HL-60 (cell line): ENCODE data around the gene PCDHA7.

Experiments
- DNase-seq, 2 experiments: peaks; one replicate each; pipeline ENCODE4 v3.0.0-alpha.2; 2010 to 2020; ENCODE audit warnings: low read depth in 1 of 2, low spot score in 1 of 2
- H3K27ac ChIP-seq: fragments of 250-450 bp; sonication (Bioruptor Pico); replicated peaks from 2 replicates; pipeline ENCODE4 v1.5.1; 2020; ENCODE audit warnings: mild to moderate bottlenecking, moderate library complexity
- H3K27me3 ChIP-seq: fragments of 250-450 bp; sonication (Bioruptor Pico); 2 replicates; pipeline ENCODE4 v1.5.1; 2021; ENCODE audit warnings: mild to moderate bottlenecking, moderate library complexity; ENCODE audit not compliant: insufficient read depth, poor library complexity, severe bottlenecking
- H3K4me3 ChIP-seq: replicated peaks from 2 replicates; pipeline ENCODE4 v1.5.1; 2011; ENCODE audit warnings: mild to moderate bottlenecking, control low read depth, low read length; ENCODE audit not compliant: insufficient read depth
- CTCF ChIP-seq: IDR thresholded peaks from one replicate; pipeline ENCODE4 v1.5.1; 2011; ENCODE audit warnings: low read length, control low read depth, inconsistent platforms; ENCODE audit not compliant: insufficient read depth
- GABPA ChIP-seq: IDR thresholded peaks from 2 replicates; pipeline ENCODE4 v1.6.1; 2012; ENCODE audit warnings: low read depth
- POLR2AphosphoS5 ChIP-seq: IDR thresholded peaks from 2 replicates; pipeline ENCODE4 v1.6.1; 2012; ENCODE audit warnings: low read depth
- SPI1 ChIP-seq: IDR thresholded peaks from 2 replicates; pipeline ENCODE4 v1.6.1; 2012; ENCODE audit warnings: low read depth, mild to moderate bottlenecking, borderline replicate concordance
- TF ChIP-seq, protein P1 (sequence below): IDR thresholded peaks from 2 replicates; pipeline ENCODE4 v1.6.1; 2012; ENCODE audit warnings: low read depth; ENCODE audit not compliant: insufficient replicate concordance

The PCDHA7 gene

GRCh38 chr5:140862441-140863295, 28.6 kb downstream of the PCDHA7 start:
- no peak for DNase-seq
- TF ChIP-seq CTCF: no peak
- TF ChIP-seq POLR2AphosphoS5: no peak
- no peak for TF ChIP-seq GABPA
- TF ChIP-seq, protein P1, sequence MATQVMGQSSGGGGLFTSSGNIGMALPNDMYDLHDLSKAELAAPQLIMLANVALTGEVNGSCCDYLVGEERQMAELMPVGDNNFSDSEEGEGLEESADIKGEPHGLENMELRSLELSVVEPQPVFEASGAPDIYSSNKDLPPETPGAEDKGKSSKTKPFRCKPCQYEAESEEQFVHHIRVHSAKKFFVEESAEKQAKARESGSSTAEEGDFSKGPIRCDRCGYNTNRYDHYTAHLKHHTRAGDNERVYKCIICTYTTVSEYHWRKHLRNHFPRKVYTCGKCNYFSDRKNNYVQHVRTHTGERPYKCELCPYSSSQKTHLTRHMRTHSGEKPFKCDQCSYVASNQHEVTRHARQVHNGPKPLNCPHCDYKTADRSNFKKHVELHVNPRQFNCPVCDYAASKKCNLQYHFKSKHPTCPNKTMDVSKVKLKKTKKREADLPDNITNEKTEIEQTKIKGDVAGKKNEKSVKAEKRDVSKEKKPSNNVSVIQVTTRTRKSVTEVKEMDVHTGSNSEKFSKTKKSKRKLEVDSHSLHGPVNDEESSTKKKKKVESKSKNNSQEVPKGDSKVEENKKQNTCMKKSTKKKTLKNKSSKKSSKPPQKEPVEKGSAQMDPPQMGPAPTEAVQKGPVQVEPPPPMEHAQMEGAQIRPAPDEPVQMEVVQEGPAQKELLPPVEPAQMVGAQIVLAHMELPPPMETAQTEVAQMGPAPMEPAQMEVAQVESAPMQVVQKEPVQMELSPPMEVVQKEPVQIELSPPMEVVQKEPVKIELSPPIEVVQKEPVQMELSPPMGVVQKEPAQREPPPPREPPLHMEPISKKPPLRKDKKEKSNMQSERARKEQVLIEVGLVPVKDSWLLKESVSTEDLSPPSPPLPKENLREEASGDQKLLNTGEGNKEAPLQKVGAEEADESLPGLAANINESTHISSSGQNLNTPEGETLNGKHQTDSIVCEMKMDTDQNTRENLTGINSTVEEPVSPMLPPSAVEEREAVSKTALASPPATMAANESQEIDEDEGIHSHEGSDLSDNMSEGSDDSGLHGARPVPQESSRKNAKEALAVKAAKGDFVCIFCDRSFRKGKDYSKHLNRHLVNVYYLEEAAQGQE: no peak
- no peak for TF ChIP-seq SPI1
- no peak overlapping the region for H3K4me3 ChIP-seq
- H3K27me3 ChIP-seq: no peaks in the 10 kb centered on the region
- no peak overlapping the region for H3K27ac ChIP-seq

DNA sequence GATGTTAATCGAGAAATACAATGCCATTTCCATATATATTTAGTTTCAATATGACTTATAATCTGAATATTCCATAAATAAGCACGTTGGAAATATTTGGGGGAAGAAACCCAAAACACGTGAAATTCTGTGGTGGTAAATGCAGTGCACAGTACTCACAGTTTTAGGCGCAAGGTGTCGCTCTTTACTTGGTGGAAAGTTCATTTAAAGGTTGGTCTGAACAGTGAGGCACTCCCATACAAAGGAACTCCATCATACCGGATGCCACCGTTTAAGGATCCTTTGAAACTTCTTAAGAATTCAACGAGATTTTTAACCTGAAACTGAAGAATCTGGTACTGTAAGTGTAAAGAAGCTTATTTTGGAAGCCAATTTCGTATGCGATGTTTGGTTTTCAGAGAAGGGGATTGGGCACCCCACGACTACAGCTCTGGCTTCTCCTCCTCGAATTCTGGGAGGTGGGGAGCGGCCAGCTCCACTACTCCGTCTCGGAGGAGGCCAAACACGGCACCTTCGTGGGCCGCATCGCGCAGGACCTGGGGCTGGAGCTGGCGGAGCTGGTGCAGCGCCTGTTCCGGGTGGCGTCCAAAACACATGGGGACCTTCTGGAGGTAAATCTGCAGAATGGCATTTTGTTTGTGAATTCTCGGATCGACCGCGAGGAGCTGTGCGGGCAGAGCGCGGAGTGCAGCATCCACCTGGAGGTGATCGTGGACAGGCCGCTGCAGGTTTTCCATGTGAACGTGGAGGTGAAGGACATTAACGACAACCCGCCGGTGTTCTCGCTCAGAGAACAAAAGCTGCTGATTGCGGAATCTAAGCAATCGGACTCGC, 34.9 kb downstream of the PCDHA7 start, which contains the start of gene PCDHA11:
TSS of gene PCDHA11 (plus strand) at position 237 of the 834 bp plus-strand sequence. CDS start at position 384, 147 bp downstream.
- Histone ChIP-seq H3K27me3 (no peaks in the 10 kb centered on the region), H3K27ac (no peak within 1 kb of the TSS), H3K4me3 (no peak within 1 kb of the TSS)
- DNase-seq: peak in 1 of 2 experiments; percentile 20
- TF ChIP-seq SPI1: no peak
- TF ChIP-seq CTCF: peak; percentile 0
- no peak for TF ChIP-seq GABPA
- no peak for TF ChIP-seq POLR2AphosphoS5
- TF ChIP-seq, protein P1: no peak

DNA sequence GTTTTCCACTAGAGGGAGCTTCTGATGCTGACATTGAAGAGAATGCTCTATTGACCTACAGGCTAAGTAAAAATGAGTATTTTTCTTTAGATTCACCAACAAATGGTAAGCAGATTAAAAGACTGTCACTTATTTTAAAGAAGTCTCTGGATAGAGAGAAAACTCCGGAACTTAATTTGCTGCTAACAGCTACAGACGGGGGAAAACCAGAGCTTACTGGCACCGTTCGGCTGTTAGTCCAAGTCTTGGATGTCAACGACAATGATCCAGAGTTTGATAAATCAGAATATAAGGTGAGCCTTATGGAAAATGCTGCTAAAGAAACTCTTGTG, 35.5 kb downstream of the PCDHA7 start:
- Histone ChIP-seq H3K4me3 (no peak overlapping the region), H3K27ac (no peak overlapping the region), H3K27me3 (no peaks in the 10 kb centered on the region)
- no peak for DNase-seq
- TF ChIP-seq, protein P1: no peak
- TF ChIP-seq POLR2AphosphoS5 (no peak), SPI1 (no peak), GABPA (no peak)
